ENCODE measurements around the gene GALM.
"Not testable (repeated sequence)": the region's sequence is repeated elsewhere in the genome, so short reads cannot be mapped to it uniquely, and the experiment has no call there.

Gene GALM

DNA sequence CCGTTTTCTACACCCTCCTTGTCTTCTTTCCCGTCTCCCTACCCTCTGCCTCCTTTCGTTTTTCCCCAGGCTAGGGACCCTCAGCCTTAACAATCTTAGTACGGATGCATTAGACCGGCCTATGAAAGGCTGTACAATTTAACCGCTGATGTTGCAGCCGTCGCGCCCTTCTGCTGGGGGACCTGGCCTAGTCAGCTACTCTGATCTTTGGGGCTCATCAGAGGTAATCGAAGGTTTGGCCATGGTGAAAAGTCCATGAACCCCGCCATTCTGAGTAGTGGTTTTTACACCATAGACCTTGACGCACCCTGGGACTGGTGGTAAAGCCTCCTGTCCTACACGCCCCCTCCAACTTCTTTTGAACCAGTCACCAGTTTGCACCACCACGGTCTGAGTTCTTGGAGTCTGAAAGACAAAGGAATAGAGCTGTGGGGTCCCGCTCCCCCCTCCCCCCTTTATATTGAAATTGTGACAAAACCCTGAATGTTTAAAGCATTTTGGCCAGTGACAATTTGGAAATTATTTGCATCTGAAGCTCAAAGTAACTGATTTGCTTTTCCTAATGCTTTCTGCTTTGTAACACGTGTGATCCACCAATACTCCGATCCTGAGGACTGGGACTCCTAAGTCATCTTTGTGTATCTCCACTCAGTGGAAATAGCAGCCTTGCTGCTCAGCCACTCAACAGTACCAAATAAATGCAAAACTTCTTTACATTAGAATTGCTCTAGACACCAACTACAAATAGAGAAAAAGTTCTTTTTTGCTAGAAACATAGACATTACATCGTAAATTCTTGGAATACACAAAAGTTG, 85.9 kb downstream of the GALM start:
- peak; percentile 29 for FAIRE-seq
- no peak for DNase-seq (ENCODE audit: extremely low spot score, insufficient read length, low read depth)

DNA sequence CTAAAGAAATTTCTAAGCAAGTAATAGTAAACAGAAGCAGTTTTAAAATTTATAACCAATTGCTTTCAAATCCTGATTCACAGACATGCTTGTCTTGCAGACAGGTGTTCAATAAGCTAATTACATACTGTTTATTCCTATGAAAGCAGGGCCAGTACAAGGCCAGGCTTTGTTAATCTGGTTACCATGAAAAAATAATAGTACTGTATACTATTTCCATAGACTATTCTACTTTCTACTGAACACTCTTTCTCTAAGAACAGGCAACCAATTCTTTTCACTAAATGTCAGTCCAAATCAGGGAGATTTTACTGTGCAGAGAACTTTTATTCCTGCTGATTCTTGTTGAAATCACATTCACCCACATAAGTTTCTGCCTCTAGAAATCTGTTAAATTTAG, 88.1 kb downstream of the GALM start:
- DNase-seq (ENCODE audit: extremely low spot score, insufficient read length, low read depth): no peak
- peak; percentile 29 for FAIRE-seq

GRCh38 chr2:38754506-38754905, 88.6 kb downstream of the GALM start:
- DNase-seq (ENCODE audit: extremely low spot score, insufficient read length, low read depth) (no peak), FAIRE-seq (no peak)

DNA sequence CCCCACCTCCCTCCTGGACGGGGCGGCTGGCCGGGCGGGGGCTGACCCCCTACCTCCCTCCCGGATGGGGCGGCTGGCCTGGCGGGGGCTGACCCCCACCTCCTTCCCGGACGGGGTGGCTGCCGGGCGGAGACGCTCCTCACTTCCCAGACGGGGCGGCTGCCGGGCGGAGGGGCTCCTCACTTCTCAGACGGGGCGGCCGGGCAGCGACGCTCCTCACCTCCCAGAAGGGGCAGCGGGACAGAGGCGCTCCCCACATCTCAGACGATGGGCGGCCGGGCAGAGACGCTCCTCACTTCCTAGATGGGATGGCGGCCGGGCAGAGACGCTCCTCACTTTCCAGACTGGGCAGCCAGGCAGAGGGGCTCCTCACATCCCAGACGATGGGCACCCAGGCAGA, 90.0 kb downstream of the GALM start:
- FAIRE-seq: not testable (repeated sequence)

GRCh38 chr2:38763228-38763627, 97.3 kb downstream of the GALM start:
- FAIRE-seq (no peak), DNase-seq (ENCODE audit: extremely low spot score, insufficient read length, low read depth) (no peak)

More for the DNA sequence above, 90.0 kb downstream of the GALM start:
- DNase-seq (ENCODE audit: extremely low spot score, insufficient read length, low read depth): not testable (repeated sequence)

GRCh38 chr2:38763728-38764127, 97.8 kb downstream of the GALM start:
- no peak for FAIRE-seq
- DNase-seq (ENCODE audit: extremely low spot score, insufficient read length, low read depth): no peak

- no peak for DNase-seq (ENCODE audit: extremely low spot score, insufficient read length, low read depth)
- FAIRE-seq: no peak
Observed at GRCh38 chr2:38765149-38765548, 99.2 kb downstream of the GALM start.

- no peak for FAIRE-seq
- no peak for DNase-seq (ENCODE audit: extremely low spot score, insufficient read length, low read depth)
Observed at GRCh38 chr2:38765551-38765950, 99.6 kb downstream of the GALM start.

- FAIRE-seq (no peak), DNase-seq (ENCODE audit: extremely low spot score, insufficient read length, low read depth) (no peak)
Observed at GRCh38 chr2:38771632-38772031, 105.7 kb downstream of the GALM start.

DNA sequence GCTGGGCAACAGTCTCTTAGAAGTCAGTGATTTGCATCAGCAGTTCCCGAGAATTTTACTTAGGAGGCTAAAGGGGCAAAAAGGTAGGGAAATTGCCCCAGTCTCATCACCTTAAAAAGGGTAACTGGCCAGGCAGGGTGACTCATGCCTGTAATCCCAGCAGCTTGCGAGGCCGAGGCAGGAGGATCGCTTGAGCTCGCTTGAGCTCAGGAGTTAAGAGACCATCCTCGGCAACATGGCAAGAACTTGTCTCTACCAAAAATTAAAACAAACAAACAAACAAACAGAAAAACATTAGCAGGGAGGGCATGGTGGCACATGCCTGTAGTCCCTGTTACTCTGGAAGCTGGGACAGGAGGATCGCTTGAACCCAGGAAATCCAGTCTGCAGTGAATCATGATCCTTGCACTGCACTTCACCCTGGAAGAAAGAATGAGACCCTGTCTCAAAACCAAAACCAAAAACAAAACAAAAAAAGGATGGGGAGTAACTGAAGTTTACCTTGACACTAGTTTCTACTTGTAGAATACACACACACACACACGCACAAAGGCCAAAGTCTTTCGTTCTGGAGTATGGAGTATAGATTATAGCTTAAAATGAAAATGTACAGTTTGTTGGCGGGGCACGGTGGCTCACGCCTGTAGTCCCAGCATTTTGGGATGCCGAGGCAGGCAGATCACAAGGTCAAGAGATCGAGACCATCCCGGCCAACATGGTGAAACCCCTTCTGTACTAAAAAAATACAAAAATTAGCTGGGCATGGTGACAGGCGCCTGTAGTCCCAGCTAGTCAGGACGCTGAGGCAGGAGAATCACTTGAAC, 109.4 kb downstream of the GALM start:
- FAIRE-seq (no peak), DNase-seq (ENCODE audit: extremely low spot score, insufficient read length, low read depth) (no peak)

DNA sequence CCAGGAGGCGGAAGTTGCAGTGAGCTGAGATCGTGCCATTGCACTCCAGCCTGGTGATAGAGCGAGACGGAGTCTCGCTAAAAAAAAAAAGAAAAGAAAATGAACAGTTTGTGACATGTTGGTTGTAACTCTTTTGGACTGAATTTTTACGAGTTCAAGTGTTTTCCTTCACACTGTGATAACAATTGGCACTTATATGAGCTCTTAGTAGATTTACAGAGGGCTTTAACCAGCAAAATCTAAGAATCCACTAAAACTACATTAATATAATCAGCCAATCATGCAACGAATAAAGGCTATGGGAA, 110.0 kb downstream of the GALM start:
- DNase-seq (ENCODE audit: extremely low spot score, insufficient read length, low read depth) (no peak), FAIRE-seq (no peak)

DNA sequence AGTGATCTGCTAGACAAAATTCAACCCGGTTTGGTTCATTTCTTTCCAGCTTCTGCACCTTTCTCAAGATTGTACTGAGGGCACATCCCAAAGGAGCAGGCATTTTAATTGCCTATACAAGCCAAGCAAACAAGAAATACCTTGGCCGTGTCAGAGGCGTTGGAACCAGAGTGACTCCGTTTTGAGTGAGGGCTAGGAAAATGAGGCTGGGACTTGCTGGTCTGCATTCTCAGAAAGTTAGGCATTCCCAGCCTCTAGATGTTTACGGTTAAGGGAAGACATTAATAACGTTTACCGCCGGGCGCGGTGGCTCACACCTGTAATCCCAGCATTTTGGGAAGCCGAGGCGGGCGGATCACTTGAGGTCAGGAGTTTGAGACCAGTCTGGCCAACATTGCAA, 110.6 kb downstream of the GALM start:
- DNase-seq (ENCODE audit: extremely low spot score, insufficient read length, low read depth) (no peak), FAIRE-seq (no peak)

DNA sequence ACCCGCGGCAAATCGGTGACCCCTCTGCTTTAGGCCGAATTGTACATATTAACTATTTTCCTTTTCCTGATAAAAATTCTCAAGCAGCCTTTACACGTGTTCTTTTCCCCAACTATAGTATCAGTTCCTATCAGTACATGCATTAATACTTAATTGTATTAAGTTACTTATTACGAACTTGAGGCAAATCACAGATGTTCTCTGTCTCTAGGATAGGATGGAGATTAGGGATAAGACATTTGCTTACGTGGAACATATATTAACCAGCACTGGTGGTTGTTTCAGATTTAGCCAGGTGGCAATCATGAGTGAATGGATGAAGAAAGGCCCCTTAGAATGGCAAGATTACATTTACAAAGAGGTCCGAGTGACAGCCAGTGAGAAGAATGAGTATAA, 112.8 kb downstream of the GALM start:
- no peak for DNase-seq (ENCODE audit: extremely low spot score, insufficient read length, low read depth)
- no peak for FAIRE-seq

- no peak for FAIRE-seq
Observed at GRCh38 chr2:38783586-38783985, 117.7 kb downstream of the GALM start.

More at GRCh38 chr2:38783586-38783985, 117.7 kb downstream of the GALM start:
- DNase-seq (ENCODE audit: extremely low spot score, insufficient read length, low read depth): no peak

All from GM18507 (cell line).